Activated gamma-delta T cell treated with anti-CD3 and anti-CD28 coated beads, Interleukin-2, amount 50 U/mL, for 16 hours (primary cell): ENCODE results near the gene ALKBH4.
"Not testable (repeated sequence)": the region's sequence is repeated elsewhere in the genome, so short reads cannot be mapped to it uniquely, and the experiment has no call there.

Experiments used
- DNase-seq: peaks from one replicate; pipeline ENCODE4 v3.0.0-alpha.2; 2020; ENCODE audit warnings: low read depth

Gene ALKBH4

GRCh38 chr7:102427019-102427405 lies 37.7 kb downstream of the ALKBH4 start:
- no peak for DNase-seq

DNA sequence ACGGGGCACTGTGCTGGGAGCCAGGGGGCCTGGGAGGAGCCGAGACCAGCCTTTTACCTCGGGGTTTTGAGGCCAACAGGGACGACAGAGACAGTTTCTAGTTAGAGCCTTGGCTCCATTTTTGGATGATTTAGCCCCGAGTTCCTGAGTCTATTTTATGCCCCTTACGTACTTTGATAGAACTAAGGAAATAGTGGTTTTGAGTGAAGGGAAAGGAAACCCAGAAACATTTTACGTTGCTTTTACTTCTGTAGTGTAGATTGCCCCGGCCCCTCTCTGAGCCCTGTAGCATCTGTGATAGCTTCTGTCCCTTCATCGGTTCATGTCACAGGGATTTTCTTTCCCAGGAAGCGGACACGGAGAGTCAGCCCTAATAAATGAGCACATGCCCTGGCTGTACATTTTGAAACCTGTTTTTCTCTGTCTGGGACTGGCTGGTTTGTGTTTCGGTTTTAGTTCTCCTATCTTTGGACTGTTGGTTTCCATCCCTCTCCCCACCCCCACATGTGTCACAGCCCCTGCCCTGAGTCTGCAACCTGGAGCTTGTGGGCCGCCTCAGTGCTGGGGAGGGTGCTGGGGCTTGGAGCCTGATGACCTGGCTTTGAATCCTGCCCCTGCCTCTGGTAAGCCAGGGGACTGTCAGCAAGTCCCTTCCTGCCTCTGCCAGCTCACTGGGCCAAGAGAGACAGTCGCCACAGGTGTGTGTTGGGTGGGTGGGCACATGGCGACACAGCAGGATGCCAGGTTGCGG lies 38.2 kb downstream of the ALKBH4 start:
- DNase-seq: peak; percentile 62

DNA sequence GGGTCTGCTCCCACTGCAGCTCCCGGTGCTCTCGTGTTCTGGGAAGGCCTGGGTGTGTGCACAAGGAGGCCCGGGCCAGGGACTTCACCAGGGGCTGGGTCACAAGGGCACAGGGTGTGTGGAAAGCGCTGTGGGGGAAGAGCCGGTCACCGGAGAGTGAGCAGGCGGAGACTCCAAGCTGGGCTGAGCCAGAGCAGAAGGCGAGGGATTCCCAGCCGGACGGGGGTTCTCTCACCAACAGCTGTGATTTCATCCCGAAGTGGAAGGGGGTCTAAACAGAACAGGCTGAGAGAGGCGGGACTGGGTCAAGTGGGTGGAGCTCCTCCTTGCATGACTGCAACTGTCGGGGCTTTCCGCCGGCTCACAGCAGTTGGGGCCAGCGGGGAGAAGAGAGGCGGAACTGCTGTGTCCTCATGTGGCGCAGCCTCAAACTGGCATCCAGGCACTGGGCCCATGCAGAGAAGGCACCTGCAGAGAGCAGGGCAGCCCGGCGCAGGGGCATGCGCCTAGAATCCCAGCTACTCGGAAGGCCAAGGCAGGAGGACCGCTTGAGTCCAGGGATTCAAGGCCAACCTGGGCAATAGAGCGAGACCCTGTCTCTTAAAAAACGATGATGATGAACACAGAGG lies 38.9 kb downstream of the ALKBH4 start:
- peak; percentile 75 for DNase-seq

GRCh38 chr7:102424787-102425218 lies 39.9 kb downstream of the ALKBH4 start:
- DNase-seq: no peak

DNA sequence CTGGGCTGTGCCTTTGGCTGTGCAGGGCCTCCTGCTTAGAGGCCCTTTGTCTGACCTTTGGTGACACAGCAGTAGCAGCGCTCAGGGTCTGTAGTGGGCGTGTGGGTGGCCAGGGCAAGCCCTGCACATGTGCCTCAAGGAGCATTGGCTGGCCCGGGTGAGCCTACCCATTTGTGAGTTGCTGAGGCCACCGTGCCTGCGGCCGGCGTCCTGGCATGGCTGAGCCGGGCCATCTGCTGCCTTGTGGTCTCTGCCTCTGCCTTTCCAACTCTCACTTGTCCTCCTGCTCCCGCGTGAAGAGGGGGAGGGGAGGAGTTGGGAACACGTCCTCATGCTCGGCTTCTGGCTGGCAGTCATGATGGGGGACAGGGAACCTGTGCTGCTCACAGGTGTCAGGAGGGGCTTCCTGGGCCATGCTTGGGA lies 40.5 kb downstream of the ALKBH4 start:
- no peak for DNase-seq

GRCh38 chr7:102421706-102422240 lies 42.9 kb downstream of the ALKBH4 start:
- DNase-seq: no peak

DNA sequence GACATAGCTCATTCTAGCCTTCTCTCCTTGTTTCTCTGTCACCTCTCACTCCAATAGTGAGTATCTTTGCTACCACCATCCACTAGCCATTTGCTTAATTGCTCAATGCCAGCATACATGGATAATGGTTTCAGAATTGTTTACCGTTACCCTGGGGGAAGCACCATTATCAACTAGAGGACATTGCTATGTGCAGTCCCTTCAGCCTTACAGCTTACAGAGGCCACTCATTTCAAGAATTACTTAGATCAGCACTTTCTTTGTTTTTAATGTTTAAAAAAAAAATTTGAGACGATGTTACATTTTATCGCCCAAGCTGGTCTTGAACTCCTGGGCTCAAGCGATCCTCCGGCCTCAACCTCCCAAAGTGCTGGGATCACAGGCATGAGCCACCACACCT lies 46.1 kb downstream of the ALKBH4 start:
- no peak for DNase-seq

- DNase-seq: no peak
Measured at GRCh38 chr7:102417105-102417504, 47.6 kb downstream of the ALKBH4 start.

GRCh38 chr7:102416406-102416805 lies 48.3 kb downstream of the ALKBH4 start:
- DNase-seq: no peak

GRCh38 chr7:102415685-102416225 lies 48.9 kb downstream of the ALKBH4 start:
- peak; percentile 46 for DNase-seq

DNA sequence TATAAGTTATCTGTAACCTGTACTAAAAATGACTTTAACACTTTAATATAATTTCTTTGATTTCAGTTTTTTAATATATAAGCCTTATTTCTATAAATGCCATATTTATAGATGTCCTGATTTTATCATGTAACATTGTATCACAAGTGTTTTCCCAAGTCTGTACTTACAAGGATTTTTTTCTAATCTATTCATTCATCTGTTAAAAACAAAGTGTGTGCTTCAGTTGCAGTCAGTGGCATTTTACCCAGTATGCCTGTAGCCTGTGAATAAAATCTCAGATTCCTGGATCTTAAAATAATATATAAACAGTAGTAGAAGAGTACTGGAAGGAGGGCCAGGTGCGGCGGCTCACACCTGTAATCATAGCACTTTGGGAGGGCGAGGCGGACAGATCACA lies 51.1 kb downstream of the ALKBH4 start:
- no peak for DNase-seq

DNA sequence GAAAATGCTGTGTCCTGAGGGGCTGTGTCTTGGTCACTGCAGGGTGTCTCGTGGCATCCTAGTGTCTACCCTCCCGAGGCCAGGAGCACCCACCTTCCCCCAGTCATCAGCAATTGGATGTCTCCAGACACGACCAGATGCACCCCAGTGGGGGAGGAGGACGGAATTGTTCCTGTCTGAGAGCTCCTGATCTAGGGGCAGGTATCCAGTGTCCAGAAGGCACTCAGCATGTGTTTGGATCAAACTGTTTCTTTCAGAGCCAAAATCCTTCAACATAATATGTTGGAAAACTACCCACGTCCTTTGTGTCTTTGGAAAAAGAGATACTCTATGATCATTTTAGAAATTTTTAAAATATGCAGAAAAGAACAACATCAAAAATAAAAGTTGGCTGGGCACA lies 51.6 kb downstream of the ALKBH4 start:
- no peak for DNase-seq

DNA sequence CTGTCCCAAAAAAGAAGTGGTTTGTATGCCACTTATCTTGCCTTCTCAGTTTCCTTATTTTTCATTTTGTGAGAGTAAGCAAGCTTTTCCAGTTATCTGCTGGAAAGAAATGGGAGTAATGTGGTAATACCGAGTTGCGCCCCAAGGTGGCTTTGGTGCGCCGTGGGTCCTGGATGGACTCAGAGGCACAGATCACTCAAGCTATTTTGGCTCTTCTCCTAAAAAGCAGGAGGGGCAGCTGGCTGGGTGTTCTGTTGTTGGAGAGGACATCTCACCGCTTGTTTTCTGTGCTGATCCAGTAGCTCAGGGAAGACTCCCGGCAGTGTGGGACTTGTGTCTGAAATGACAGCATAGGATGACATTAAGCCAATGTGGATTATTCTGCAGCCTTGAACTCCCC lies 52.1 kb downstream of the ALKBH4 start:
- no peak for DNase-seq

- DNase-seq: no peak
Measured at GRCh38 chr7:102410918-102411317, 53.7 kb downstream of the ALKBH4 start.

DNA sequence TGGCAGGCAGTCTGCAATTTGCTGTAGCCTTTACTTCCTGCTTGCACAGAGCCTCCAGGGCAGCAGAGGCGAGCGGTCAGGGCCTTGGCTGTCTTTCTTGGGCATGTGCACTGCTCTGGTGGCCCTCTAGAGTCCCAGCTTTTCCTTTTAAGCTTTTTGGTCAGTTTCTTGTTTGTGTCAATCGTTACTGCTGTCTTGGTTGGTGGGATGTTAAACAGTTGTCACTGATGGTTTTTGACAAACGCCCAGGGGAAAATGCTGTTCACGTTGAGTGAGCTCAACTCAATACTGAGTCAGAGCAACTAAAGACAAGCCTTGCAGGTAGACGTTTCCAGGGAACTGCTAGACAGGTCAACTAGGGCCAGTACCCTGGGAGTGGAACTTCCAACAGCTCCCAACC lies 54.5 kb downstream of the ALKBH4 start:
- no peak for DNase-seq

DNA sequence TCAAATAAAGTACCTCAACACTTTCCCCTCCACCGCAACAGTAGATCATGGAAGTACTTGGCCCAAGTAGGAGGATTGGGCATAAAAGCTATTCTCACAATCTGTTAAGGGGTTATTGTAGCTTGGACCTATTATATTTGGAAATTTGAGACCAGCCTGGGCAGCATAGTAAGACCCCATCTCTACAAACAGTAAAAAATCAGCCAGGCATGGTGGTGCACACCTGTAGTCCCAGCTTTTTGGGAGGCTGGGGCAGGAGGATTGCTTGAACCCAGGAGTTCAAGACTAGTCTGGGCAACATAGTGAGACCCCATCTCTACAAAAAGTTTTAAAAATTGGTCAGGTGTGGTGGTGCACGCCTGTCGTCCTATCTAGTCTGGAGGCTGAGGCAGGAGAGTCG lies 55.3 kb downstream of the ALKBH4 start:
- DNase-seq: no peak

DNA sequence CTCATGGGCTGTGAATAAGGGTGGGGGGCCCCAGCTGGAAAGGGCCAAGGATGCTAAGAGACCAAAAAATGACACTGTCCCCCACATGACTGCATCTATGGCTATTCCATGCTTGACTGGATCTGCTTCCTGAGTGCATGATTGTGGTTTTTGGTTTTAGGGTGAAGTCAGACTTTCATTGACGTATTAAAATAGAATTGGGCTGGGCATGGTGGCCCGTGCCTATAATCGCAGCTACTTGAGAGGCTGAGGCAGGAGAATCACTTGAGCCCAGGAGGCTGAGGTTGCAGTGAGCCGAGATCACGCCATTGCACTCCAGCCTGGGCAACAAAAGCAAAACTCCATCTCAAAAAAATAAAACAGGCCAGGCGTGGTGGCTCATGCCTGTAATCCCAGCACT lies 56.1 kb downstream of the ALKBH4 start:
- DNase-seq: not testable (repeated sequence)

- DNase-seq: no peak
Measured at GRCh38 chr7:102407910-102408309, 56.8 kb downstream of the ALKBH4 start.
